NCI-H2107 (cell line): ENCODE measurements around the gene NXN.
"Not testable (repeated sequence)": the region's sequence is repeated elsewhere in the genome, so short reads cannot be mapped to it uniquely, and the experiment has no call there.

Experiments used
- DNase-seq: peaks from one replicate; lab custom pipeline; 2025; lab: John Stamatoyannopoulos, UW

NXN gene

DNA sequence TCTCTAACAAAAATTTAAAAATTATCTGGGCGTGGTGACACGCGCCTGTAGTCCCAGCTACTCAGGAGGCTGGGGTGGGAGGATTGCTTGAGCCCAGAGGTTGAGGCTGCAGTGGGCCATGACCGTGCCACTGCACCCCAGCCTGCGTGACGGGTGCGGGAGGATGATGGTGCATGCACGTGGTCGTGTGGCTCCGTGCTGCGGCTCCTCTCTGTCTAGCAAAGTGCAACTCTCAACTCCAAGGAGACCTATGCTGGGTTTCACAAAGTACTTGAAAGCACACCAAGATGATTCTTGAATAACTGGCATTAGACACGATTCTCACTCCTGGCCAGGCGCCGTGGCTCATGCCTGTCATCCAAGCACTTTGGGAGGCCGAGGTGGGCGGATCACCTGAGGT, 25.8 kb downstream of the NXN start:
- DNase-seq = no peak

- not testable (repeated sequence) for DNase-seq
These were observed 27.0 kb downstream of the NXN start for GRCh38 chr17:952592-952991.

DNA sequence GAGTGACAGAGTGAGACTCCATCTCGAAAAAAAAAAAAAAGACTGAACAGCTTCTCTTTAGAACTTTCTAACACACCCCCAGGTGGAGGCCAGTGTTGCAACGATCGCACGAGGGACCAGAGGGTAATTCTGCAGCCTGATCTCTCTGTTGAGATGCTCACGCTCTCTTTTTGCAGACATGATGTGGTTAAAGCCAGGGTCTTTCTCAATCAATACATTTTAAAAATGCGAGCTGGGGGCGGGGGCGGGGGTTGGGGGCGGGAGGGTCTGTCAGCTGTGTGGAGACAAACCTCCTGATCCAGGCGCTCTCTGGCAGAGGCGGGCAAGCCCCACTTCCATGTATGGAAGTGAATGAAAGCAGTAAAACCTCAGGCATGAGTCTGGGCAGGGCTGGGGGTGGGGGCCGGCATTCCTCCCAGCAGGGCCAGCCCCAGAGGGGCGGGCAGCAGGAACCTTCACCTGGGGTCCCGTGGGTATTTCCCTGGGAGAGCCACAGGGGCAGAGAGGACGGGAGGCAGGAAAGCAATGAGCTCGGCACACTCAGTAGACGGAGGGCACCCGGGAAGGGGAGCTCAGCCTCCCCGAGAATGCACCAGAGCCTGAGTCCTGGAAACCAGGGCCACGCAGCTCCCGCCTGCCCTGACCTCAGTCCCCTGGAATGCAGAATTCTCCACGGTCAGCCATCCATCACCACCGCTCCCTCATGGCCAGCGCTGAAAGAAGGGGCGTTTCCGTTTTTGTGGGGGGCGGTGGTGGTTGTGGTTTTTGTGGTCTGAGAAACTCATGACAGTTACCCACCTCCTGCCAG, 28.0 kb downstream of the NXN start:
- DNase-seq = no peak

- no peak for DNase-seq
These were observed 29.8 kb downstream of the NXN start for GRCh38 chr17:949623-950303.

DNA sequence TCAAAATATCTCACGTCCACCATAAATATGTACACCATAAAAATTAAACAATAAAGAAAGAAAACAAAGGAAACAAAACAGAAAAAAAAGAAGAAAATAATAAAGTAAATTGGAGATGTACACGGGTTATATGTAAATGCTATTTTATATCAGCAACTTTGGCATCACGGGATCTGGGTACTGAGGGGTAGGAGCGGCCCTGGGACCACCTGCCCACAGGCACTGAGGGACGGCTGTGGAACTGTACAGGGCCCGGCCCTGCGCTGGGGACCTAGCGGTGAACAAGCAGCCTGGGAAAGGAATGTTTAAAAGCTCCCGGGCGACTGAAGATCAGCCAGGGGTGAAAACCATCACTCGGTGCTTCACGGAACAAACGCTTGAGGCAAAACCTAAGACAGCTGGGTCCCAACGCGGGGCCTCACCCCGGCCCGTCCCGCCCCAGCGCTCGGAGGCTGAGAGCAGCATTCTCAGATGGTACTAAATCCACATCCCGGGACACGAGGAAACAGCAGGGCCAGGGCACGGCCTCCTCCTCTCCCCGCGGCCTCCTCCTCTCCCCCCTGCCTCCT, 31.2 kb downstream of the NXN start:
- DNase-seq = no peak

DNA sequence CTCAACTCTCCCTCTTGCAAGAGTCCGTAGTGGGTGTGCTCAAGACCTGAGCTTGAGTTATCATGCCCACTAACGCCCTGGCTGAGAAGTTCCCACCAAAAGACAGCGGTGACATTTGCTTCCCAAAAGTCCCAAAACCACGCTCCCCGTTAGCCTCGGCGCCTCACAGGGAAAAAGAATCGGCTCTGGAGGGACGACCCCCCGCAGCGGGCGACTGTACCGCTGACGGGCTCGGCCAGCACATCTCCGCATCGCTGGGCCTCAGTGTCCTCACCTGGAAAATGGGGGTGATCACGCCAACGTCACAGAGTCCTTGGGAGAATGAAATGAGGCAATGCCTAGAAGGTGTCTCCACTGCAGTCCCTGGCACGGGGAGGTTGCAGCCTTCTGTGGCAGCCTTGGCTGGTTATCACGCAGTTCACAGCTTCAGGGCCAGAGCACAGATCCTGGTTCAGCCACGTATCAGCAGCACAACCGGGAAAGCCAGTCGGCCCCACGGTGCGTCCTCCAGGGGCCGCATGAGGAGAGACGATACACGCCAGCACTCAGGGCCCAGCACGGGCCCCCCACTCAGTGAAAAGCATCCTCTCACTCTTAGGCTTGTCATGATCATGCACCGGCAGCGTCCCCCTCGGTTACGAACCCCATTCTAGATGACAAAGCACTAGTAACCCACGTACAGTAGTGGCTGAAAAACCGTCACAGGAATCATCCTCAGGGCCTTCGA, 32.9 kb downstream of the NXN start:
- DNase-seq = no peak

GRCh38 chr17:945672-946071, 33.9 kb downstream of the NXN start:
- DNase-seq = no peak

DNA sequence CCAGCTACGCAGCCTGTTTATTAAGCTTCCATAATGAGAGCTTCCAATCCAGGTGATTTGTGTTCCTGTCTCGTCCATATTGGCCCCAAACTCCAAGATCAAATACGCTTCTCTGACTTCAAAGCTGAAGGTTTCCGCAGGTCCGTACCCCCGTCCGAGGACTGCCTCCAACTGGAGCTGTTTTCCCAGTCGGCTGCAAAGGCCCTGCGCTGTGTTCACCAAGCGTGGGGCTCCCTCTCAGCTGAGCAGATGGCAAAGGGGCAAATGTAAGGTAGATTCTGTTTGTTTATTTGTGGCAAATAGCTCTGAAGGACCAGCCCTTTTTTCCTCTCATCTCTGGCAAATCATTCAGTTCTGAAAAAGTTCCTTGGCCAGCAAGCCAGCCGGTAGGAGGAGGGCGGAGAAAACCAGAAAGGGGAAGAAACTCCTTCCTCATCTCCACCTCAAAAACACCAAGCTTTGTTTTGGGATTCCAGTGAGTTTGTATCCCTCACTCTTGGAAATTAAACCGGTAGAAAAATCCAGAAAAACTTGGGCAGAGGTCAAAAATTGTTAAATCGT, 35.2 kb downstream of the NXN start:
- DNase-seq = no peak

- DNase-seq = no peak
These were observed 44.1 kb downstream of the NXN start for GRCh38 chr17:935485-935884.

DNA sequence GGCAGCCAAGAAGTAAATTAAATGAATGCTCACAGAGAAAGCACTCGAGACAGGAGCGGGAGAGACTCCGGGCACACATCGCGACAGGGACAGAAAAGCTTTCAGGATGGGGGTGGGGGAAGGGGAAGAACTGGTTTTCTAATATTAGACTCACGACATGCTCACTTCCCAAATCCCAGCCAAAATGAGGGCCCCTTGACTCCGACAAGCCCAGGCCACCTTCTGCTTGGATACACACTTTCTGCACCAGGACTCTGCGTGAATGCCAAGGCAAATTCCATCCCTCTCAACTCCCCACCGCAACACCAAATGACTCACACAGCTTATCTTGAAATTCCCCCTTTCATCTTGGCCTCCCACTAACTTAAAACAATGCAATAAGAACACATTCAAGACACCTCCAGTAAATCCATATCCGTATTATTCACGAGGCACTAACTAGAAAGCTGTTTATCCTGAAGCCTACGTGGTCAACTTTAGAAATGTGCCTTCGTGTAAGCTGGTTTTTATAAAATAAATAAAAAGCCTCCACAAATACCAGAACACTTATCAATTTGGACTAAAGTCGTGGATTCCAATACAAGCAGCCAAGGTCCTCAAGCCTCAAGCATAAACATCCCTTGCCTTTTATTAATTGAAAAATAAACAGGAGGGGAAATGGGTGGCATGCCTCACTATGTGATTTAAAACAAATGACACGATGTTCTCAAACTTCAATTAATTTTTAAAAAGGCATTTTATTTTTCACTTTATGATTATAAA, 46.1 kb downstream of the NXN start:
- no peak for DNase-seq

- no peak for DNase-seq
These were observed 49.3 kb downstream of the NXN start for GRCh38 chr17:930258-930657.

GRCh38 chr17:929586-929985, 50.0 kb downstream of the NXN start:
- no peak for DNase-seq

DNA sequence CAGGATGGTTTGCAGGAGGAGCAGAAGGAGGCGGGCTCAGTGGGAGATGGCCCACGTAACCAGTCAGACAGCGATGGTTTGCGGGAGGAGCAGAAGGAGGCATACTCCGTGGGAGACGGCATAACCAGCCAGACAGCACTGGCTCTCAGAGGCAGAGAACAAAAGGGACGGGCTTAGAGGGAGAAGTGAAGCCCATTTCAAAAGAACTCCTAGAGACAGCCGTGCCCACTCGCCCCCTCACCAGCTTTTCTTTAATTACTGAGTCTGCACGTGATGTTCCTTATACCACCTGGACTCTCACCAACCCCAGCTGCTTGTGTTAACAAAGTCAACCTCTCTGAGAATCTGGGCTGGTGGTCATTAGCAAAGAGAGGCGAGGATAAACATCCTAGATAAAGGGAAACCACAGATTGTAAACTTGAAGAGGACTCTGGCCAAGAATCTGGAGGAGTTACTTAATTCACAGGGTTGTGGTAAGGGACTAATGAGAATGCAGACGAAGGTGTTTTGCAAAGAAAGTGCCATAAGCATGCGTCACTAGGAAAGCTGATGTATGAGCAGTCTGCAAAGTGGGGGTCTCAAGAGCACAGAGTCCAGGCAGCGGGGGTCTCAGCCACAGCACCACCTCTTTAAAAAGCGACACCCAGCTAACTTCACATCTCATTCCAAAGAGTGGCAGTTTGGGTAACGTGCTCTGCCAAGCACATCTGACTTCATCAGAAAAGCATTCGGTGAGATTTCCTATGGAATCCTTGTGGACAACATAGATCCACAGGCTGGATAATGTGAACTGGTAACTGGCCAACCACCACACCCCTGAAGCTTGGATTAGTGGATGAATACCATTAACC, 51.7 kb downstream of the NXN start:
- no peak for DNase-seq

GRCh38 chr17:925817-926216, 53.8 kb downstream of the NXN start:
- no peak for DNase-seq

- DNase-seq = no peak
These were observed 54.7 kb downstream of the NXN start for GRCh38 chr17:924711-925475.

DNA sequence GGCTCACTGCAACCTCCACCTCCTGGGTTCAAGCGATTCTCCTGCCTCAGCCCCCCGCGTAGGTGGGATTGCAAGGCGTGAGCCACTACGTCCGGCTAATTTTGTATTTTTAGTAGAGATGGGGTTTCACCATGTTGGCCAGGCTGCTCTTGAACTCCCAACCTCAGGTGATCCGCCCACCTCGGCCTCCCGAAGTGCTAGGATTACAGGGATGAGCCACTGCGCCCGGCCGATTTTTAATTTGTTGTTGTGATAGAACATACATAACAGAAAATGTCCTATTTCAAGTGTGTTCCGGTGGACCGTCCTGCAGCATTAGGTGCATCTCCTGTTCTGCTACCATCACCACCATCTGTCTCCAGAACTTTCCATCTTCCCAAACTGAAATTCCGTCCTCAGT, 55.3 kb downstream of the NXN start:
- DNase-seq = not testable (repeated sequence)

DNA sequence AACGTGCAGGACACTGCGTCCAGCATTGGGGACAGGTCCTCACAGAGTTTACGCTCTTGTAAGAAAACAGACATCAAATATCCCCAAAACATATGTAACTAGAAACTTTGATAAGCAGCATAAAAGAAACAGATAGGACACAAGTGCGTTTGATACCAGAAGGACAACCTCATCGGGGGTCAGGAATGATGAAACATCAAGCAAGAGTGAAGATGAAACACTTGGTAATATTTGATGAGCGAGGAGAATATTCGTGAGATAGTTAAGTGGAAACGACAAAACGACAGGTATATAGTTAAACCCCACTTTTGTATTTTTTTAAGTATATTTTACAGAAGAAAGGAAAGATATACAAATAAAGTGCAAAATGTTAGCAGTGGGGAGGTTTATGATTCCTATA, 55.9 kb downstream of the NXN start:
- no peak for DNase-seq

GRCh38 chr17:921161-921560, 58.4 kb downstream of the NXN start:
- no peak for DNase-seq

GRCh38 chr17:920190-920589, 59.4 kb downstream of the NXN start:
- no peak for DNase-seq
